B cell (primary cell): Measurements from ENCODE around the gene CHIT1. TPM values are rescaled to one million over a fixed set of nuclear protein-coding genes. Genes with fewer than 3 reads are reported as not detected.

ENCODE experiments used
- ATAC-seq: fragments of 200-7000 bp; cut with Tn5 transposase; one replicate; pipeline ENCODE4 v1.10.0; 2021; ENCODE audit warnings: low read depth, mild to moderate bottlenecking, moderate number of reproducible peaks, moderate library complexity
- CTCF ChIA-PET: fragments of 350-600 bp; sonication (Branson Sonifier 250); formaldehyde crosslinking; loops from one replicate; lab custom pipeline; 2021; ENCODE audit warnings: antibody characterized with exemption, inconsistent platforms; lab: Charles Lee
- POLR2A ChIA-PET: fragments of 350-600 bp; sonication (Branson Sonifier 250); formaldehyde crosslinking; loops from one replicate; lab custom pipeline; 2021; ENCODE audit warnings: antibody characterized with exemption; lab: Charles Lee
- DNase-seq: peaks from one replicate; pipeline ENCODE4 v3.0.0; 2013
- H2AFZ ChIP-seq: 2 replicates; pipeline ENCODE4 v1.6.1; 2012; ENCODE audit warnings: mild to moderate bottlenecking, low read depth, low read length; ENCODE audit not compliant: insufficient read depth, poor library complexity, severe bottlenecking
- H3K27ac ChIP-seq, 2 donors: 1 replicate in 1 of 2; 2 replicates in 1 of 2; pipeline ENCODE4 v1.5.1; 2012 to 2013; ENCODE audit warnings: low read length in 2 of 2, mild to moderate bottlenecking in 2 of 2, moderate library complexity in 1 of 2
- H3K27me3 ChIP-seq, 4 experiments: fragments of 200-600 bp in 1 of 4; sonication (generic) in 1 of 4; replicated peaks in 1 of 4; 1 replicate in 2 of 4; 2 replicates in 2 of 4; pipeline versions ENCODE4 v1.6.1 to v1.7.0; 2013 to 2016; ENCODE audit warnings: low read length in 3 of 4, mild to moderate bottlenecking in 2 of 4, mixed read lengths in 1 of 4, moderate library complexity in 1 of 4; ENCODE audit not compliant: insufficient read depth in 4 of 4, control insufficient read depth in 3 of 4; ENCODE audit errors: control extremely low read depth in 1 of 4
- H3K36me3 ChIP-seq, 2 experiments: replicated peaks in 1 of 2; 1 replicate in 1 of 2; 2 replicates in 1 of 2; pipeline versions ENCODE4 v1.6.1 to v1.7.1; 2013; ENCODE audit warnings: low read length in 1 of 2; ENCODE audit not compliant: insufficient read depth in 2 of 2, control insufficient read depth in 1 of 2; ENCODE audit errors: control extremely low read depth in 1 of 2, extremely low read depth in 1 of 2
- H3K4me1 ChIP-seq, 2 donors: fragments of 200-600 bp in 1 of 2; sonication (generic) in 1 of 2; 1 replicate in 1 of 2; 2 replicates in 1 of 2; pipeline versions ENCODE4 v1.5.1 to v1.6.1; 2013 to 2017; ENCODE audit warnings: low read length in 2 of 2; ENCODE audit not compliant: control insufficient read depth in 2 of 2, insufficient read depth in 2 of 2
- H3K4me2 ChIP-seq: replicated peaks from 2 replicates; pipeline ENCODE3; 2012; ENCODE audit warnings: mild to moderate bottlenecking, low read depth, low read length; ENCODE audit not compliant: poor library complexity, severe bottlenecking
- H3K4me3 ChIP-seq, 5 experiments: fragments of 200-600 bp in 1 of 5; sonication (generic) in 1 of 5; 1 replicate in 3 of 5; 2 replicates in 2 of 5; pipeline versions ENCODE4 v1.5.1 to v1.7.0; 2011 to 2016; ENCODE audit warnings: low read length in 4 of 5, mild to moderate bottlenecking in 4 of 5, low read depth in 2 of 5, control low read depth in 1 of 5, moderate library complexity in 1 of 5; ENCODE audit not compliant: insufficient read depth in 1 of 5; ENCODE audit errors: control extremely low read depth in 1 of 5, extremely low read depth in 1 of 5
- H3K79me2 ChIP-seq: fragments of 200-600 bp; sonication (generic); one replicate; pipeline ENCODE4 v1.6.0; 2016; ENCODE audit warnings: low read length; ENCODE audit not compliant: control insufficient read depth, insufficient read depth
- H3K9ac ChIP-seq: fragments of 200-600 bp; sonication (generic); 2 replicates; pipeline ENCODE4 v1.6.1; 2017; ENCODE audit warnings: mild to moderate bottlenecking, low read length, moderate library complexity
- H3K9me3 ChIP-seq, 3 donors: one replicate each; pipeline versions ENCODE4 v1.6.1 to v1.7.1; 2013; ENCODE audit warnings: low read length in 2 of 3; ENCODE audit not compliant: control insufficient read depth in 2 of 3, insufficient read depth in 1 of 3; ENCODE audit errors: control extremely low read depth in 1 of 3
- H4K20me1 ChIP-seq: 2 replicates; pipeline ENCODE4 v1.6.0; 2012; ENCODE audit warnings: mild to moderate bottlenecking, low read length; ENCODE audit not compliant: insufficient read depth, control insufficient read depth, poor library complexity, severe bottlenecking
- H3K27ac Mint-ChIP-seq: one replicate; pipeline ENCODE4 v1.8.0; 2021; ENCODE audit warnings: mixed read lengths
- H3K27me3 Mint-ChIP-seq: one replicate; pipeline ENCODE4 v1.8.0; 2021; ENCODE audit warnings: mixed read lengths
- H3K4me1 Mint-ChIP-seq: one replicate; pipeline ENCODE4 v1.8.0; 2021; ENCODE audit warnings: mixed read lengths
- H3K4me3 Mint-ChIP-seq: one replicate; pipeline ENCODE4 v1.8.0; 2021; ENCODE audit warnings: mixed read lengths
- H3K9me3 Mint-ChIP-seq: one replicate; pipeline ENCODE4 v1.8.0; 2022; ENCODE audit warnings: mixed read lengths; ENCODE audit not compliant: insufficient read depth
- CTCF ChIP-seq: fragments of 200-600 bp; IDR thresholded peaks from one replicate; pipeline ENCODE4 v1.8.0; 2022; ENCODE audit warnings: antibody characterized with exemption, mild to moderate bottlenecking
- EZH2 ChIP-seq: IDR thresholded peaks from 2 replicates; pipeline ENCODE4 v1.6.1; 2012; ENCODE audit warnings: borderline replicate concordance, low read depth, mild to moderate bottlenecking, moderate library complexity, low read length; ENCODE audit not compliant: insufficient read depth, poor library complexity, severe bottlenecking
- WGBS: methylation state at CpG from one replicate; pipeline ENCODE4 v1.1.5; 2013; ENCODE audit warnings: missing lambda C conversion rate; ENCODE audit not compliant: insufficient coverage; 5-methylcytosine and 5-hydroxymethylcytosine counted together
- intact Hi-C: fragments of 100-400 bp; cut with micrococcal nuclease; formaldehyde crosslinking; loops from one replicate; pipeline ENCODE4 v1.10.0; 2022
- polyA plus RNA-seq: library from polyadenylated mRNA; depleted of rRNA; stranded (reverse); fragments of >200 nt; gene quantifications from 2 replicates; pipeline ENCODE4 v1.2.3, GENCODE V29; 2012
- total RNA-seq, 2 donors: library from RNA; stranded (reverse); fragments of 120-200 nt in 1 of 2; gene quantifications; 1 replicate in 1 of 2; 2 replicates in 1 of 2; pipeline versions ENCODE4 v1.2.3 to v1.2.4, GENCODE V29; 2013 to 2022

CHIT1 gene
- total and polyA plus RNA-seq, 2 donors (not counting 1 experiment from before 2014, with no cell fraction given): 2.0 to 8.2 TPM

- no peaks in the 10 kb centered on the region for H3K9me3 ChIP-seq
- TF ChIP-seq EZH2 (no peak), CTCF (no peak)
- DNase-seq (no peak), ATAC-seq (no peak)
- no peak overlapping the region for H3K27ac ChIP-seq
- no peak overlapping the region for H3K4me2 ChIP-seq
- no peaks in the 10 kb centered on the region for H3K27me3 ChIP-seq
- CTCF ChIA-PET: interaction anchor here (0.7 to 37.7 kb wide), 8 partner anchors 9 to 212 kb away, joined by 3 to 1776 read pairs (median 14); partner anchors contain the start of genes BTG2 and FMOD
- H3K4me3 ChIP-seq: no peak overlapping the region
- H3K4me3 Mint-ChIP-seq: peak overlapping the region; percentile 86
- no peaks in the 10 kb centered on the region for H3K27me3 Mint-ChIP-seq
- peaks cover 70 to 78% of the 10 kb centered on the region in 2 donors for H3K4me1 ChIP-seq
- H3K36me3 ChIP-seq: no peaks in the 10 kb centered on the region
- H3K79me2 ChIP-seq: peaks cover 64% of the 10 kb centered on the region
- POLR2A ChIA-PET: interaction anchor here (0.8 to 16.0 kb wide), 5 partner anchors 12 to 48 kb away, joined by 10 to 307 read pairs (median 178); partner anchors contain the start of gene BTG2
- WGBS: 82% methylated on average over 11 of the region's 11 CpGs
- H3K27ac Mint-ChIP-seq: peak overlapping the region; percentile 63
- intact Hi-C loops: no loop called here
- no peaks in the 10 kb centered on the region for H4K20me1 ChIP-seq
- H3K9ac ChIP-seq: no peak overlapping the region
- peaks cover 79% of the 10 kb centered on the region for H3K4me1 Mint-ChIP-seq
- no peak overlapping the region for H2AFZ ChIP-seq
- no peaks in the 10 kb centered on the region for H3K9me3 Mint-ChIP-seq
Observed at GRCh38 chr1:203275656-203276272, 46.3 kb upstream of the CHIT1 start.
